Measurements from ENCODE around the gene PPM1D. TPM values are rescaled to one million over a fixed set of nuclear protein-coding genes. Genes with fewer than 3 reads are reported as not detected.
"Not testable (repeated sequence)": the region's sequence is repeated elsewhere in the genome, so short reads cannot be mapped to it uniquely, and the experiment has no call there.

PPM1D gene
- total and polyA plus RNA-seq, 8 donors, result 2.2 to 42.0 (median 5.3) TPM

DNA sequence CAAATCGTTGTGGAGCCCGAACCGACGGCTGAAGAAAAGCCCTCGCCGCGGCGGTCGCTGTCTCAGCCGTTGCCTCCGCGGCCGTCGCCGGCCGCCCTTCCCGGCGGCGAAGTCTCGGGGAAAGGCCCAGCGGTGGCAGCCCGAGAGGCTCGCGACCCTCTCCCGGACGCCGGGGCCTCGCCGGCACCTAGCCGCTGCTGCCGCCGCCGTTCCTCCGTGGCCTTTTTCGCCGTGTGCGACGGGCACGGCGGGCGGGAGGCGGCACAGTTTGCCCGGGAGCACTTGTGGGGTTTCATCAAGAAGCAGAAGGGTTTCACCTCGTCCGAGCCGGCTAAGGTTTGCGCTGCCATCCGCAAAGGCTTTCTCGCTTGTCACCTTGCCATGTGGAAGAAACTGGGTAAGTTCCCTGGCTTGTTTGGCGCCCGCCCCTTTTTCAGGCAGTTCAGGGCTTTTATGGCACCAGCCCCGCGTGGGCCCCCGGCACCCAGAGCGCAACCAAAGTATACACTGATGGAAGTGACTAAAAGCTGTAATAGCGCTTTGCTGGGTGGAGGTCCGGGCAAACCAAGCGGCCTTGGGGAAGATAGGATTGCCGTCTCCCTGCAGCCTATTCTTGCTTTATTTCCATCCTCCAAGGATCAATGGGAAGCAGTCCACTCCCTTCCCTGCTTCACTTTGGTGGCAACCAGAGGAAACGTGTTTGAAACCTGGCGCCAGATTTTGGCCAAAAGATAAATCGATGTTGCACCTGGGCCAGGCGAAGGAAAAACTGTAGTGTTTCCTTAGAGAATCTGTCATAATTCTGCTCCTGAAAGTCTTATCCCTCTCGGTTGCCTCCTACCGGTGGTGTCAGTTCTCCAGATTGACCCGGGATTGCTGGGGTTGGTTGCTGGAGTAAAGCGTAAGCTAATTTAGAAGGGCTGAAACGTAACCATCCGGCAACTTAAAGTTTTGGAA is 775 bp downstream of the PPM1D start:
- Histone ChIP-seq H3K27me3 (no peaks in the 10 kb centered on the region), H3K9me3 (no peaks in the 10 kb centered on the region), H3K36me3 (no peaks in the 10 kb centered on the region), H3K27ac (peak overlapping the region; percentile 92 to 98 (median 98)), H3K4me3 (peak overlapping the region; percentile 89 to 99 (median 96)), H3K4me1 (peaks cover 9 to 53% (median 29%) of the 10 kb centered on the region in 4 donors)
- intact Hi-C loops (cut with DNase I; ENCODE audit: low total_unique reads), result no loop called here
- TF ChIP-seq POLR2A (IDR thresholded peaks at IDR 0.05), result no peak
- peak; percentile 16 to 56 (median 36) for TF ChIP-seq POLR2AphosphoS5 (IDR thresholded peaks at IDR 0.05)
- TF ChIP-seq CTCF (IDR thresholded peaks at IDR 0.05), result peak in 5 of 7 experiments; percentile 29 to 78 (median 61)
- no peak for TF ChIP-seq EP300 (IDR thresholded peaks at IDR 0.05)
- DNase-seq, result peak; percentile 80 to 94
- 0 to 1% (median 0%) methylated on average over 21 to 69 of the region's 69 CpGs for WGBS, 5 donors

DNA sequence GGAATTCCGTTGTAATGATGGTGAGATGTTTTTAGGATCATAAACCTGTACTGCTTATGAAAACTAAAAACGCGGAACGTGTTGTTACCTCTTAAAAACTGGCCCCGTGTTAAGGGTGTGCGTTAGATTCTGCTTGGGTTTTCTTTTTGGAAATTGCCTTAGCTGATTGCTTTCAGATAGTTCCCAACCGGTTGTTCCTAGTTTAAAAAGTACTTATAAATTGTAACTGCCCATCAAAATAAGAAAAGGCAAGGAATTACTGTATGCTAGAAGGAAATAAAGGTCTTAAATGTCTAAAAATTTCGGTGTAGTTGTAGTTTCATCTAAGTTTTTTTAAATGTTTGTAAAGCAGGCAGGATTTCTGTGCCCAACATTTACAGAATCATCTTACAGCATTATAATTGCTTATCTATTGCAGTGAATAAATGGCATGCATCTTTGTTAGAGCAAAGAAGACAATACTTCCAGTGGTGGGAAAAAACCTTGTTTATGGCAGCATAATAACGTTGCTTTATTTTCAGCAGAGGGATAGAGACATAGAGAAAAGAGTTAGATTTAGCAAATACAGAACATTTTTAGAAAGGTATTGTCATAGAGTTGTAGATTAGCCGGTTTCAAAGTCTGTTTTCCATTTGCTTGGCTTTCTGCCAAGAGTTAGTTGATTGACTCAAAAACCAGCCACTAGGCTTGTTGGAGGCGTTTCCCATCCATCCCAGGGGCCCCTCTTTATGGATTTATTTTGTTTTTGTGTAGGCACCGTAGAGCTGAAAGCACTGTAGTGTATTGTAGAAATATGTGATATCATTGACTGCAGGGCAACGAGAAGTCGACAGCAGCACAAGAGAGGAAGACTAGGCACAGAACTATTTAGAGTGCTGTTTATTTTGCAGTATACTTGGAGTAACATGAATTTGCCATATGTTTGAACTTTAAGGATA is 1.7 kb downstream of the PPM1D start:
- Histone ChIP-seq H3K4me3 (peak overlapping the region; percentile 89 to 99 (median 96)), H3K27me3 (no peaks in the 10 kb centered on the region), H3K4me1 (peaks cover 9 to 63% (median 29%) of the 10 kb centered on the region in 4 donors), H3K9me3 (no peaks in the 10 kb centered on the region), H3K27ac (peak overlapping the region in 4 of 5 donors; percentile 92 to 98 (median 98)), H3K36me3 (no peaks in the 10 kb centered on the region)
- peak; percentile 53 to 92 for DNase-seq
- TF ChIP-seq POLR2A (IDR thresholded peaks at IDR 0.05), result no peak
- TF ChIP-seq POLR2AphosphoS5 (IDR thresholded peaks at IDR 0.05), result peak in 1 of 3 donors; percentile 20
- TF ChIP-seq CTCF (IDR thresholded peaks at IDR 0.05), result peak in 1 of 7 experiments; percentile 0
- no peak for TF ChIP-seq EP300 (IDR thresholded peaks at IDR 0.05)
- WGBS, 5 donors, result 0 to 1% (median 1%) methylated on average over 14 of the region's 14 CpGs
- intact Hi-C loops (cut with DNase I; ENCODE audit: low total_unique reads), result no loop called here

DNA sequence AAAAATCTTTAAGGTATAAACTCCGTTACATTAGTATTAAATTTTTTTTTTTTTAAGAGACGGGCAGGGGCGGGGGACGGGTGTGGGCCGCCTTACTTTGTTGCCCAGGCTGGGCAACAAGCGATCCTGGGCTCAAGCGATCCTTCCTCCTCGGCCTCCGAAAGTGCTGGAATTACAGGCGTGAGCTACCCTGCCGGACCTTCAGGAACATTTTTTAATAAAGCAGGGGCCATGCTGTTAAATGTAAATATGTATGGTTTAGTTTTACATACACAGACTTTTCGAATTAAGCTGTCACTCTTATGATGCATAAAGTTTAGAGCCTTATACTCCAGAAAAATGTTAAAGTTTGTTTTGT is 2.4 kb downstream of the PPM1D start:
- intact Hi-C loops (cut with DNase I; ENCODE audit: low total_unique reads), result no loop called here
- Histone ChIP-seq H3K4me1 (peaks cover 9 to 69% (median 32%) of the 10 kb centered on the region in 4 donors), H3K27ac (peak overlapping the region in 4 of 5 donors; percentile 92 to 98 (median 98)), H3K9me3 (no peaks in the 10 kb centered on the region), H3K36me3 (no peaks in the 10 kb centered on the region), H3K27me3 (no peaks in the 10 kb centered on the region), H3K4me3 (peak overlapping the region; percentile 89 to 99 (median 96))
- peak in 1 of 2 donors; percentile 47 for DNase-seq
- TF ChIP-seq POLR2A (IDR thresholded peaks at IDR 0.05) (no peak), POLR2AphosphoS5 (IDR thresholded peaks at IDR 0.05) (no peak), CTCF (IDR thresholded peaks at IDR 0.05) (no peak)
- WGBS, 5 donors, result 3 to 9% (median 5%) methylated on average over 12 of the region's 12 CpGs

GRCh38 chr17:60602871-60603270 is 2.9 kb downstream of the PPM1D start:
- Histone ChIP-seq H3K9me3 (no peaks in the 10 kb centered on the region), H3K4me1 (peaks cover 9 to 74% (median 33%) of the 10 kb centered on the region in 4 donors), H3K27me3 (no peaks in the 10 kb centered on the region), H3K36me3 (no peaks in the 10 kb centered on the region), H3K4me3 (peak overlapping the region; percentile 89 to 99 (median 96)), H3K27ac (peak overlapping the region in 2 of 5 donors; percentile 97 to 98)
- intact Hi-C loops (cut with DNase I; ENCODE audit: low total_unique reads), result no loop called here
- DNase-seq, result no peak
- TF ChIP-seq CTCF (IDR thresholded peaks at IDR 0.05) (no peak), POLR2AphosphoS5 (IDR thresholded peaks at IDR 0.05) (no peak), EP300 (IDR thresholded peaks at IDR 0.05) (no peak), POLR2A (IDR thresholded peaks at IDR 0.05) (no peak)
- WGBS, 5 donors, result 0 to 8% (median 5%) methylated on average over 1 of the region's 1 CpG

DNA sequence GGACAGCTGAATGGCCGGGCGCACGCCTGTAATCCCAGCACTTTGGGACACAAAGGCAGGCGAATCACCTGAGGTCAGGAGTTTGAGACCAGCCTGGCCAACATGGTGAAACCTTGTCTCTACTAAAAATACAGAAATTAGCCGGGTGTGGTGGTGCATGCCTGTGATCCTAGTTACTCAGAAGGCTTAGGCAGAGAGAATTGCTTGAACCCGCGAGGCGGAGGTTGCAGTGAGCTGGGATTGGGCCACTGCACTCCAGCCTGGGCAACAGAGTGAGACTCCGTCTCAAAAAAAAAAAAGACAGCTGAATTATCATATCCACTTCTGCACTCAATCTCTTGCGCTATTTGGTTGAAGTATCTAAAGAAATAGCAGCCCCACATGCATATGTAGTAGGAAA is 3.5 kb downstream of the PPM1D start:
- H3K27ac ChIP-seq; intact Hi-C loops (cut with DNase I; ENCODE audit: low total_unique reads); H3K9me3 ChIP-seq; H3K36me3 ChIP-seq; DNase-seq; H3K27me3 ChIP-seq: not testable (repeated sequence)
- peaks cover 9 to 68% (median 33%) of the 10 kb centered on the region in 4 donors for H3K4me1 ChIP-seq
- 91 to 97% (median 92%) methylated on average over 10 of the region's 10 CpGs for WGBS, 5 donors
- peak overlapping the region in 1 of 4 donors; percentile 94 for H3K4me3 ChIP-seq
